ENCODE measurements around the gene MSLN. TPM values are rescaled to one million over a fixed set of nuclear protein-coding genes. Genes with fewer than 3 reads are reported as not detected.
A peak's percentile ranks its signal among the peaks of the same experiment; 100 is the strongest.

The MSLN gene
- total and polyA plus RNA-seq, 2 of the 13 experiments (the other 11 are each of a cell fraction or from before 2014, with no cell fraction given), result 2.0 to 2.3 TPM

GRCh38 chr16:740764-741505, 19.6 kb upstream of the MSLN start, which contains the start of gene CIAO3 (continued):
- TF ChIP-seq ZNF317 (CRISPR knock-in tag; IDR thresholded peaks at IDR 0.05), result 0 out of 2 replicates have a peak, but pooled peaks have one; percentile 19
- TF ChIP-seq TARDBP (CRISPR knock-in tag; IDR thresholded peaks at IDR 0.05), result peak; percentile 93
- peak; percentile 85 for TF ChIP-seq ZMYM4 (CRISPR knock-in tag; IDR thresholded peaks at IDR 0.05)
- peak; percentile 35; the same call in 1 of the 2 replicates for TF ChIP-seq FOXO1 (CRISPR knock-in tag; IDR thresholded peaks at IDR 0.05)
- TF ChIP-seq ZNF333 (CRISPR knock-in tag; IDR thresholded peaks at IDR 0.05; ENCODE audit: borderline replicate concordance), result no peak
- TF ChIP-seq HDAC1 (CRISPR knock-in tag; IDR thresholded peaks at IDR 0.05), result peak; percentile 97
- TF ChIP-seq, protein P1, sequence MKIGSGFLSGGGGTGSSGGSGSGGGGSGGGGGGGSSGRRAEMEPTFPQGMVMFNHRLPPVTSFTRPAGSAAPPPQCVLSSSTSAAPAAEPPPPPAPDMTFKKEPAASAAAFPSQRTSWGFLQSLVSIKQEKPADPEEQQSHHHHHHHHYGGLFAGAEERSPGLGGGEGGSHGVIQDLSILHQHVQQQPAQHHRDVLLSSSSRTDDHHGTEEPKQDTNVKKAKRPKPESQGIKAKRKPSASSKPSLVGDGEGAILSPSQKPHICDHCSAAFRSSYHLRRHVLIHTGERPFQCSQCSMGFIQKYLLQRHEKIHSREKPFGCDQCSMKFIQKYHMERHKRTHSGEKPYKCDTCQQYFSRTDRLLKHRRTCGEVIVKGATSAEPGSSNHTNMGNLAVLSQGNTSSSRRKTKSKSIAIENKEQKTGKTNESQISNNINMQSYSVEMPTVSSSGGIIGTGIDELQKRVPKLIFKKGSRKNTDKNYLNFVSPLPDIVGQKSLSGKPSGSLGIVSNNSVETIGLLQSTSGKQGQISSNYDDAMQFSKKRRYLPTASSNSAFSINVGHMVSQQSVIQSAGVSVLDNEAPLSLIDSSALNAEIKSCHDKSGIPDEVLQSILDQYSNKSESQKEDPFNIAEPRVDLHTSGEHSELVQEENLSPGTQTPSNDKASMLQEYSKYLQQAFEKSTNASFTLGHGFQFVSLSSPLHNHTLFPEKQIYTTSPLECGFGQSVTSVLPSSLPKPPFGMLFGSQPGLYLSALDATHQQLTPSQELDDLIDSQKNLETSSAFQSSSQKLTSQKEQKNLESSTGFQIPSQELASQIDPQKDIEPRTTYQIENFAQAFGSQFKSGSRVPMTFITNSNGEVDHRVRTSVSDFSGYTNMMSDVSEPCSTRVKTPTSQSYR (CRISPR knock-in tag; IDR thresholded peaks at IDR 0.05; ENCODE audit: borderline replicate concordance), result no peak
- 0 out of 2 replicates have a peak, but pooled peaks have one; percentile 8 for TF ChIP-seq ZSCAN22 (CRISPR knock-in tag; IDR thresholded peaks at IDR 0.05)
- TF ChIP-seq, protein P2, sequence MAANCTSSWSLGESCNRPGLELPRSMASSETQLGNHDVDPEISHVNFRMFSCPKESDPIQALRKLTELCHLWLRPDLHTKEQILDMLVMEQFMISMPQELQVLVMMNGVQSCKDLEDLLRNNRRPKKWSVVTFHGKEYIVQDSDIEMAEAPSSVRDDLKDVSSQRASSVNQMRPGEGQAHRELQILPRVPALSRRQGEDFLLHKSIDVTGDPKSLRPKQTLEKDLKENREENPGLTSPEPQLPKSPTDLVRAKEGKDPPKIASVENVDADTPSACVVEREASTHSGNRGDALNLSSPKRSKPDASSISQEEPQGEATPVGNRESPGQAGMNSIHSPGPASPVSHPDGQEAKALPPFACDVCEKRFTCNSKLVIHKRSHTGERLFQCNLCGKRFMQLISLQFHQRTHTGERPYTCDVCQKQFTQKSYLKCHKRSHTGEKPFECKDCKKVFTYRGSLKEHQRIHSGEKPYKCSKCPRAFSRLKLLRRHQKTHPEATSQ (CRISPR knock-in tag; IDR thresholded peaks at IDR 0.05; ENCODE audit: borderline replicate concordance), result no peak
- TF ChIP-seq ZNF501 (CRISPR knock-in tag; IDR thresholded peaks at IDR 0.05), result no peak; the same call in 1 of the 2 replicates
- no peak for TF ChIP-seq GABPA (IDR thresholded peaks at IDR 0.05; ENCODE audit: low read depth, low read length)
- peak; percentile 62 for TF ChIP-seq GABPA (CRISPR knock-in tag; IDR thresholded peaks at IDR 0.05; ENCODE audit: low read depth)
- TF ChIP-seq ZNF543 (CRISPR knock-in tag; IDR thresholded peaks at IDR 0.05), result peak; percentile 67; the same call in 1 of the 2 replicates
- TF ChIP-seq HOXD1 (CRISPR knock-in tag; IDR thresholded peaks at IDR 0.05), result peak; percentile 78
- TF ChIP-seq ZNF75D (CRISPR knock-in tag; IDR thresholded peaks at IDR 0.05; ENCODE audit: borderline replicate concordance), result no peak
- peak; percentile 87 for TF ChIP-seq KLF6 (CRISPR knock-in tag; IDR thresholded peaks at IDR 0.05)
- peak; percentile 80 for TF ChIP-seq YEATS4 (CRISPR knock-in tag; IDR thresholded peaks at IDR 0.05; ENCODE audit: borderline replicate concordance)
- TF ChIP-seq, protein P3, sequence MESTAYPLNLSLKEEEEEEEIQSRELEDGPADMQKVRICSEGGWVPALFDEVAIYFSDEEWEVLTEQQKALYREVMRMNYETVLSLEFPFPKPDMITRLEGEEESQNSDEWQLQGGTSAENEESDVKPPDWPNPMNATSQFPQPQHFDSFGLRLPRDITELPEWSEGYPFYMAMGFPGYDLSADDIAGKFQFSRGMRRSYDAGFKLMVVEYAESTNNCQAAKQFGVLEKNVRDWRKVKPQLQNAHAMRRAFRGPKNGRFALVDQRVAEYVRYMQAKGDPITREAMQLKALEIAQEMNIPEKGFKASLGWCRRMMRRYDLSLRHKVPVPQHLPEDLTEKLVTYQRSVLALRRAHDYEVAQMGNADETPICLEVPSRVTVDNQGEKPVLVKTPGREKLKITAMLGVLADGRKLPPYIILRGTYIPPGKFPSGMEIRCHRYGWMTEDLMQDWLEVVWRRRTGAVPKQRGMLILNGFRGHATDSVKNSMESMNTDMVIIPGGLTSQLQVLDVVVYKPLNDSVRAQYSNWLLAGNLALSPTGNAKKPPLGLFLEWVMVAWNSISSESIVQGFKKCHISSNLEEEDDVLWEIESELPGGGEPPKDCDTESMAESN (CRISPR knock-in tag; conservative IDR thresholded peaks at IDR 0.05), result peak; percentile 96; the same call in 1 of the 2 replicates
- no peak for TF ChIP-seq DNMT3B (CRISPR knock-in tag; conservative IDR thresholded peaks at IDR 0.05)
- peak; percentile 91 for TF ChIP-seq ARNT2 (CRISPR knock-in tag; IDR thresholded peaks at IDR 0.05; ENCODE audit: low read depth)
- no peak for TF ChIP-seq HHEX (CRISPR knock-in tag; IDR thresholded peaks at IDR 0.05)
- TF ChIP-seq, protein P4, sequence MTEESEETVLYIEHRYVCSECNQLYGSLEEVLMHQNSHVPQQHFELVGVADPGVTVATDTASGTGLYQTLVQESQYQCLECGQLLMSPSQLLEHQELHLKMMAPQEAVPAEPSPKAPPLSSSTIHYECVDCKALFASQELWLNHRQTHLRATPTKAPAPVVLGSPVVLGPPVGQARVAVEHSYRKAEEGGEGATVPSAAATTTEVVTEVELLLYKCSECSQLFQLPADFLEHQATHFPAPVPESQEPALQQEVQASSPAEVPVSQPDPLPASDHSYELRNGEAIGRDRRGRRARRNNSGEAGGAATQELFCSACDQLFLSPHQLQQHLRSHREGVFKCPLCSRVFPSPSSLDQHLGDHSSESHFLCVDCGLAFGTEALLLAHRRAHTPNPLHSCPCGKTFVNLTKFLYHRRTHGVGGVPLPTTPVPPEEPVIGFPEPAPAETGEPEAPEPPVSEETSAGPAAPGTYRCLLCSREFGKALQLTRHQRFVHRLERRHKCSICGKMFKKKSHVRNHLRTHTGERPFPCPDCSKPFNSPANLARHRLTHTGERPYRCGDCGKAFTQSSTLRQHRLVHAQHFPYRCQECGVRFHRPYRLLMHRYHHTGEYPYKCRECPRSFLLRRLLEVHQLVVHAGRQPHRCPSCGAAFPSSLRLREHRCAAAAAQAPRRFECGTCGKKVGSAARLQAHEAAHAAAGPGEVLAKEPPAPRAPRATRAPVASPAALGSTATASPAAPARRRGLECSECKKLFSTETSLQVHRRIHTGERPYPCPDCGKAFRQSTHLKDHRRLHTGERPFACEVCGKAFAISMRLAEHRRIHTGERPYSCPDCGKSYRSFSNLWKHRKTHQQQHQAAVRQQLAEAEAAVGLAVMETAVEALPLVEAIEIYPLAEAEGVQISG (CRISPR knock-in tag; IDR thresholded peaks at IDR 0.05), result peak; percentile 94

All from HepG2 (cell line).